Left ventricle myocardium inferior (tissue), 1 donor: ENCODE results near the gene GOSR2. TPM values are rescaled to one million over a fixed set of nuclear protein-coding genes. Genes with fewer than 3 reads are reported as not detected.
"Not testable (repeated sequence)": the region's sequence is repeated elsewhere in the genome, so short reads cannot be mapped to it uniquely, and the experiment has no call there.

Experiments
- DNase-seq: peaks from one replicate; pipeline ENCODE4 v3.0.0-alpha.2; 2020
- H3K27ac ChIP-seq: fragments of 200-600 bp; replicated peaks from 2 replicates; pipeline ENCODE4 v1.8.0; 2021
- H3K27me3 ChIP-seq: fragments of 200-600 bp; 2 replicates; pipeline ENCODE4 v1.8.0; 2021; ENCODE audit warnings: low read depth
- H3K36me3 ChIP-seq: fragments of 200-600 bp; 2 replicates; pipeline ENCODE4 v1.8.0; 2021
- H3K4me1 ChIP-seq: fragments of 200-600 bp; 2 replicates; pipeline ENCODE4 v1.8.0; 2021
- H3K4me3 ChIP-seq: fragments of 200-600 bp; 2 replicates; pipeline ENCODE4 v1.8.0; 2021; ENCODE audit warnings: mild to moderate bottlenecking, moderate library complexity
- H3K9me3 ChIP-seq: fragments of 200-600 bp; replicated peaks from 2 replicates; pipeline ENCODE4 v1.8.0; 2021
- intact Hi-C: fragments of 100-400 bp; cut with micrococcal nuclease; formaldehyde crosslinking; loops from one replicate; pipeline ENCODE4 v1.11.0; 2022
- total RNA-seq: library from RNA; stranded (reverse); fragmentation: NEBNext Ultra II Directional; extraction: Animal tissue kit (Norgen Biotek cat#: 25700); gene quantifications from one replicate; pipeline ENCODE4 v1.2.1, GENCODE V29; 2021
- TF ChIP-seq, protein P1 (sequence below): fragments of 200-600 bp; IDR thresholded peaks from 2 replicates; pipeline ENCODE4 v1.8.0; 2021; ENCODE audit warnings: antibody characterized with exemption, mild to moderate bottlenecking, borderline replicate concordance
- donor health status: DM: no; HTN: yes; CAD: no; lungs with severe emphysema.

Gene GOSR2
- total RNA-seq, 1 donor from 2014 or later = 41.9 TPM

- intact Hi-C loops = no loop called here
- Histone ChIP-seq H3K27ac (no peak overlapping the region), H3K4me3 (no peak overlapping the region)
Measured at GRCh38 chr17:46950342-46950996, 27.5 kb downstream of the GOSR2 start.

DNA sequence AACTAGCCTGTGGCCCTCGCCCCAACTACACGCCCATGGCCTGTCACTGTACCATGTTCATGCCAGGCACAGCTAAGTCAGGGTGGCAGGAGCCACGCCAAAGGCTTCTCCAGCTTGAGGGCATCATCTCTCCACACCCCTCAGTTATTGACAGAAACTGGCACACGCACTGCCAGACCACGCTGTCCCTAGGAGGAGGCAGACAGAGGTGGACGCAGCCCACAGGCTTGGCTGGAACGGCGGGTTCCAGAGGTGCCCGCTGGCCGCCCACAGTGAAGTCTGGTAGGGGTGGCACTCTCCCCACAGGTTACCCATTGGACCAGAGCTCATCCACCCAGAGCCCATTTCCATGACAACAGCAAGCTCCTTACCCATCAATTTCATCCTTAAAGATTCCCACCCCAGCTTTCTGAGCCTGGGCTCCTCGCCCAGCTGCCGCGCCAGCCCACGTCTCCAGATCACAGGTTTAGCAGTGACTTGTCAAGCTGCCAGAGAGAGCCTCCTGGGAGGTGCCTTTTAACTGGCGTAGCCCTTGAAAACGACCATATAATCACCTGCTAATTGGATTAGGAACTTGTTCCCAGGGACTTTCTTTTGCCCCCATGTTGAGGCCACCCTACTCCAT lies 28.1 kb downstream of the GOSR2 start:
- intact Hi-C loops = no loop called here
- no peak for DNase-seq
- TF ChIP-seq, protein P1, sequence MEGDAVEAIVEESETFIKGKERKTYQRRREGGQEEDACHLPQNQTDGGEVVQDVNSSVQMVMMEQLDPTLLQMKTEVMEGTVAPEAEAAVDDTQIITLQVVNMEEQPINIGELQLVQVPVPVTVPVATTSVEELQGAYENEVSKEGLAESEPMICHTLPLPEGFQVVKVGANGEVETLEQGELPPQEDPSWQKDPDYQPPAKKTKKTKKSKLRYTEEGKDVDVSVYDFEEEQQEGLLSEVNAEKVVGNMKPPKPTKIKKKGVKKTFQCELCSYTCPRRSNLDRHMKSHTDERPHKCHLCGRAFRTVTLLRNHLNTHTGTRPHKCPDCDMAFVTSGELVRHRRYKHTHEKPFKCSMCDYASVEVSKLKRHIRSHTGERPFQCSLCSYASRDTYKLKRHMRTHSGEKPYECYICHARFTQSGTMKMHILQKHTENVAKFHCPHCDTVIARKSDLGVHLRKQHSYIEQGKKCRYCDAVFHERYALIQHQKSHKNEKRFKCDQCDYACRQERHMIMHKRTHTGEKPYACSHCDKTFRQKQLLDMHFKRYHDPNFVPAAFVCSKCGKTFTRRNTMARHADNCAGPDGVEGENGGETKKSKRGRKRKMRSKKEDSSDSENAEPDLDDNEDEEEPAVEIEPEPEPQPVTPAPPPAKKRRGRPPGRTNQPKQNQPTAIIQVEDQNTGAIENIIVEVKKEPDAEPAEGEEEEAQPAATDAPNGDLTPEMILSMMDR = no peak

More at GRCh38 chr17:46950342-46950996, 27.5 kb downstream of the GOSR2 start:
- no peaks in the 10 kb centered on the region for H3K4me1 ChIP-seq
- H3K27me3 ChIP-seq = no peaks in the 10 kb centered on the region
- no peaks in the 10 kb centered on the region for H3K9me3 ChIP-seq
- peaks cover 12% of the 10 kb centered on the region for H3K36me3 ChIP-seq
- TF ChIP-seq, protein P1 = no peak
- DNase-seq = no peak

DNA sequence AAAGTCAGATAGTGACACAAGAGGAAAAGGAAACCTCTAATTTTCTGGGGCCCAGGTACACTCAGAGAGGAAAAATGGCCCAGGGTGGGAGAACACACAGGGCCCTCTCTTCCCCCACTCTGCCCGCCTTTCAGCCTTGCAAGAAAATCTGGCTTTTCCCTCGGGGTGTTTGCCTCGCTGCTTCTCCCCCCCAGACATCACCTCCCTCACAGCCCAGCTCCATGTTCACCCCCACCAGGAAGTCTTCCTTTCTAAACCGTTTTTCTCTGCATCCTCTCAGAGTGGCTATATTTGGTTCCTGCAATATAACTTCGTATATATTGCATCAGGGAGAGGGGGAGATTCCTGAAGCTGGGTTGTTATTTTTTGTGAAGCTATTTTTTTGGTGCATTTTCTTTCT lies 28.7 kb downstream of the GOSR2 start:
- Histone ChIP-seq H3K4me3 (no peak overlapping the region), H3K4me1 (no peaks in the 10 kb centered on the region), H3K9me3 (no peaks in the 10 kb centered on the region), H3K36me3 (peaks cover 12% of the 10 kb centered on the region), H3K27me3 (no peaks in the 10 kb centered on the region), H3K27ac (no peak overlapping the region)
- TF ChIP-seq, protein P1 = no peak
- intact Hi-C loops = no loop called here
- no peak for DNase-seq

More for the DNA sequence above, 28.1 kb downstream of the GOSR2 start:
- Histone ChIP-seq H3K27ac (no peak overlapping the region), H3K27me3 (no peaks in the 10 kb centered on the region), H3K4me3 (no peak overlapping the region), H3K4me1 (no peaks in the 10 kb centered on the region), H3K9me3 (no peaks in the 10 kb centered on the region), H3K36me3 (peaks cover 12% of the 10 kb centered on the region)

DNA sequence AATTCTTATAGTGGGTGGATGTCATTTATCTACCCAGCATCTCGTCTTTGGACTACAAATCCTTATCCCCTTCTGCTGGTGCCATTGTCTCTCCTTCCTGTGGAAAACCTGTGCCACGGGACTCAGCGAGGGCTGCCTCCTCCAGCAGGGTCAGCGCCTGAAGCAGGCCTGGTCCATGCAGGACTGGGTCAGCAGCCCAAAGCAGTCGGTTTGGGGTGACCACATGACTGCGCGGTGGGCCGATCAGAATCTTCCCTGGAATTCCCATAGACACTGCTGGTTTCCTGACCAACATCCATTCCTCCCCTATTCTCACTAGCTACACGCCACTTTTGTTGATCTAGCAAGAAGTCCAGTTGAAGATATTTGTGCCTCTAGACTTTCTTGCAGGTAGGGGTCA lies 29.2 kb downstream of the GOSR2 start:
- TF ChIP-seq, protein P1 = no peak

DNA sequence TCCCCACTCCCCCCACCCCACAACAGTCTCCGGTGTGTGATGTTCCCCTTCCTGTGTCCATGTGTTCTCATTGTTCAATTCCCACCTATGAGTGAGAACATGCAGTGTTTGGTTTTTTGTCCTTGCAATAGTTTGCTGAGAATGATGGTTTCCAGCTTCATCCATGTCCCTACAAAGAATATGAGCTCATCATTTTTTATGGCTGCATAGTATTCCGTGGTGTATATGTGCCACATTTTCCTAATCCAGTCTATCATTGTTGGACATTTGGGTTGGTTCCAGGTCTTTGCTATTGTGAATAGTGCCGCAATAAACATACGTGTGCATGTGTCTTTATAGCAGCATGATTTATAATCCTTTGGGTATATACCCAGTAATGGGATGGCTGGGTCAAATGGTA lies 30.2 kb downstream of the GOSR2 start:
- H3K27ac ChIP-seq, H3K9me3 ChIP-seq, H3K4me1 ChIP-seq, H3K4me3 ChIP-seq, H3K27me3 ChIP-seq, DNase-seq, intact Hi-C loops: not testable (repeated sequence)
- peaks cover 12% of the 10 kb centered on the region for H3K36me3 ChIP-seq

More for the DNA sequence above, 29.2 kb downstream of the GOSR2 start:
- Histone ChIP-seq H3K36me3 (peaks cover 12% of the 10 kb centered on the region), H3K27me3 (no peaks in the 10 kb centered on the region), H3K27ac (no peak overlapping the region), H3K4me1 (no peaks in the 10 kb centered on the region), H3K9me3 (no peaks in the 10 kb centered on the region), H3K4me3 (no peak overlapping the region)
- DNase-seq = no peak
- intact Hi-C loops = no loop called here

- Histone ChIP-seq H3K4me1 (no peaks in the 10 kb centered on the region), H3K27ac (no peak overlapping the region), H3K9me3 (no peaks in the 10 kb centered on the region), H3K27me3 (no peaks in the 10 kb centered on the region), H3K36me3 (peaks cover 5% of the 10 kb centered on the region), H3K4me3 (no peak overlapping the region)
- TF ChIP-seq, protein P1 = no peak
- DNase-seq = no peak
- intact Hi-C loops = no loop called here
Measured at GRCh38 chr17:46958041-46958591, 35.2 kb downstream of the GOSR2 start.
